Prostate gland (tissue), 2 donors: ENCODE results near the gene A2M.

Source experiments
- CTCF ChIP-seq, 4 experiments: fragments of 200-600 bp in 2 of 4; fragments of 450-650 bp in 2 of 4; sonication (generic) in 2 of 4; IDR thresholded peaks; 1 replicate in 3 of 4; 2 replicates in 1 of 4; pipeline ENCODE4 v1.5.1; 2016 to 2019; ENCODE audit warnings: antibody characterized with exemption in 4 of 4, mild to moderate bottlenecking in 2 of 4, moderate library complexity in 2 of 4
- POLR2A ChIP-seq: fragments of 450-650 bp; IDR thresholded peaks from one replicate; pipeline ENCODE4 v1.6.1; 2016; ENCODE audit warnings: antibody characterized with exemption, mild to moderate bottlenecking

- TF ChIP-seq CTCF (IDR thresholded peaks at IDR 0.05) (no peak), POLR2A (no peak)
Measured at GRCh38 chr12:9130244-9130643, 14.5 kb upstream of the A2M start.
